Urinary bladder (tissue), 4 donors: ENCODE measurements around the gene DDX55. TPM values are rescaled to one million over a fixed set of nuclear protein-coding genes. Genes with fewer than 3 reads are reported as not detected.
"Not testable (repeated sequence)": the region's sequence is repeated elsewhere in the genome, so short reads cannot be mapped to it uniquely, and the experiment has no call there.

ENCODE experiments used
- DNase-seq: peaks from one replicate; pipeline ENCODE4 v3.0.0-alpha.2; 2015; ENCODE audit errors: extremely low spot score
- H3K27ac ChIP-seq: one replicate; pipeline ENCODE4 v1.5.1; 2013; ENCODE audit warnings: low read depth, mild to moderate bottlenecking, moderate library complexity
- H3K36me3 ChIP-seq: one replicate; pipeline ENCODE4 v1.6.1; 2013; ENCODE audit warnings: mild to moderate bottlenecking, moderate library complexity; ENCODE audit not compliant: insufficient read depth
- H3K4me1 ChIP-seq: one replicate; pipeline ENCODE4 v1.6.1; 2013; ENCODE audit warnings: mild to moderate bottlenecking, moderate library complexity; ENCODE audit not compliant: insufficient read depth
- H3K4me3 ChIP-seq: one replicate; pipeline ENCODE4 v1.5.1; 2013; ENCODE audit warnings: low read depth, low read length
- WGBS: extraction: QIAGEN DNeasy Blood & Tissue Kit; methylation state at CpG from one replicate; pipeline ENCODE4 v1.1.7; 2013; 5-methylcytosine and 5-hydroxymethylcytosine counted together
- polyA plus RNA-seq: library from polyadenylated mRNA; stranded (reverse); fragments of 200-250 nt; gene quantifications from one replicate; pipeline ENCODE4 v1.2.3, GENCODE V29; 2013
- total RNA-seq: library from RNA; depleted of rRNA; stranded (reverse); fragments of >200 nt; gene quantifications from one replicate; pipeline ENCODE4 v1.2.3, GENCODE V29; 2014
- donor health status: healthy with polysubstance abuse.
- donor health status: healthy.

DDX55 gene
- total RNA-seq (15.8 TPM), polyA plus RNA-seq (12.2 TPM)

- under 1% methylated on average over 81 of the region's 81 CpGs for WGBS
- peak; percentile 36 for DNase-seq
- Histone ChIP-seq H3K4me1 (no peaks in the 10 kb centered on the region), H3K36me3 (peaks cover 3% of the 10 kb centered on the region), H3K27ac (peak within 1 kb of the TSS; percentile 82), H3K4me3 (peak within 1 kb of the TSS; percentile 89)
These were observed at the start of gene DDX55 for GRCh38 chr12:123601602-123602489. Gene DDX55 (plus strand): TSS chr12:123602099. CDS start chr12:123602149, 50 bp downstream.

- H3K36me3 ChIP-seq, DNase-seq, H3K27ac ChIP-seq, H3K4me1 ChIP-seq, H3K4me3 ChIP-seq: not testable (repeated sequence)
- WGBS, result 57% methylated on average over 2 of the region's 2 CpGs
These were observed 47.8 kb upstream of the DDX55 start for GRCh38 chr12:123554136-123554535.

- H3K4me3 ChIP-seq, DNase-seq, H3K36me3 ChIP-seq, H3K4me1 ChIP-seq, H3K27ac ChIP-seq: not testable (repeated sequence)
- 88% methylated on average over 5 of the region's 5 CpGs for WGBS
These were observed 47.1 kb upstream of the DDX55 start for GRCh38 chr12:123554843-123555242.

- DNase-seq, H3K36me3 ChIP-seq, H3K4me3 ChIP-seq, H3K27ac ChIP-seq, H3K4me1 ChIP-seq: not testable (repeated sequence)
- WGBS, result 95% methylated on average over 14 of the region's 14 CpGs
These were observed 43.4 kb upstream of the DDX55 start for GRCh38 chr12:123558487-123558886.

- Histone ChIP-seq H3K4me3 (no peak overlapping the region), H3K36me3 (no peaks in the 10 kb centered on the region), H3K4me1 (no peaks in the 10 kb centered on the region), H3K27ac (no peak overlapping the region)
- no peak for DNase-seq
- WGBS, result 73% methylated on average over 3 of the region's 3 CpGs
These were observed 42.4 kb upstream of the DDX55 start for GRCh38 chr12:123559468-123559867.

GRCh38 chr12:123571343-123571813, 30.5 kb upstream of the DDX55 start:
- DNase-seq, result no peak
- H3K4me1 ChIP-seq, result no peaks in the 10 kb centered on the region
- WGBS, result 23% methylated on average over 4 of the region's 4 CpGs
- H3K36me3 ChIP-seq, result no peaks in the 10 kb centered on the region
- H3K4me3 ChIP-seq, result no peak overlapping the region
- no peak overlapping the region for H3K27ac ChIP-seq

GRCh38 chr12:123572391-123572790, 29.5 kb upstream of the DDX55 start:
- WGBS, result 65% methylated on average over 2 of the region's 2 CpGs
- no peak for DNase-seq
- Histone ChIP-seq H3K4me3 (no peak overlapping the region), H3K4me1 (no peaks in the 10 kb centered on the region), H3K36me3 (no peaks in the 10 kb centered on the region), H3K27ac (no peak overlapping the region)

- Histone ChIP-seq H3K4me3 (no peak overlapping the region), H3K36me3 (no peaks in the 10 kb centered on the region), H3K27ac (no peak overlapping the region), H3K4me1 (no peaks in the 10 kb centered on the region)
- WGBS, result 38% methylated on average over 4 of the region's 4 CpGs
- no peak for DNase-seq
These were observed 28.0 kb upstream of the DDX55 start for GRCh38 chr12:123573870-123574269.

- no peak overlapping the region for H3K27ac ChIP-seq
- H3K4me3 ChIP-seq, result no peak overlapping the region
- no peak for DNase-seq
- H3K4me1 ChIP-seq, result no peaks in the 10 kb centered on the region
- H3K36me3 ChIP-seq, result no peaks in the 10 kb centered on the region
- WGBS, result 89% methylated on average over 1 of the region's 1 CpG
These were observed 25.3 kb upstream of the DDX55 start for GRCh38 chr12:123576611-123577010.

- no peak overlapping the region for H3K27ac ChIP-seq
- H3K4me3 ChIP-seq, result no peak overlapping the region
- no peak for DNase-seq
- no peaks in the 10 kb centered on the region for H3K36me3 ChIP-seq
- WGBS, result 87% methylated on average over 3 of the region's 3 CpGs
- H3K4me1 ChIP-seq, result no peaks in the 10 kb centered on the region
These were observed 23.7 kb upstream of the DDX55 start for GRCh38 chr12:123578243-123578642.

GRCh38 chr12:123578829-123579228, 23.1 kb upstream of the DDX55 start:
- H3K36me3 ChIP-seq, H3K4me3 ChIP-seq, DNase-seq, H3K4me1 ChIP-seq, H3K27ac ChIP-seq: not testable (repeated sequence)
- 97% methylated on average over 4 of the region's 4 CpGs for WGBS

- Histone ChIP-seq H3K36me3 (no peaks in the 10 kb centered on the region), H3K4me3 (no peak overlapping the region), H3K4me1 (no peaks in the 10 kb centered on the region), H3K27ac (no peak overlapping the region)
- no peak for DNase-seq
- WGBS, result 96% methylated on average over 4 of the region's 4 CpGs
These were observed 21.1 kb upstream of the DDX55 start for GRCh38 chr12:123580772-123581171.

GRCh38 chr12:123591702-123592481, 10.0 kb upstream of the DDX55 start:
- H3K4me3 ChIP-seq, result no peak overlapping the region
- DNase-seq, result no peak
- H3K4me1 ChIP-seq, result no peaks in the 10 kb centered on the region
- H3K27ac ChIP-seq, result no peak overlapping the region
- no peaks in the 10 kb centered on the region for H3K36me3 ChIP-seq
- 68% methylated on average over 8 of the region's 8 CpGs for WGBS

- DNase-seq, result no peak
- Histone ChIP-seq H3K27ac (no peak overlapping the region), H3K4me1 (no peaks in the 10 kb centered on the region), H3K36me3 (peaks cover 3% of the 10 kb centered on the region), H3K4me3 (no peak overlapping the region)
These were observed 6.2 kb upstream of the DDX55 start for GRCh38 chr12:123595729-123596128.
